H1 (cell line): ENCODE results near the gene SHANK1. TPM values are rescaled to one million over a fixed set of nuclear protein-coding genes. Genes with fewer than 3 reads are reported as not detected.

ENCODE experiments used
- CTCF ChIA-PET: fragments of 300-600 bp; sonication (Branson Sonifier 250); formaldehyde crosslinking; loops from one replicate; lab custom pipeline; 2021; ENCODE audit not compliant: partially characterized antibody; lab: Charles Lee
- POLR2A ChIA-PET: fragments of 300-600 bp; sonication (Branson Sonifier 250); formaldehyde crosslinking; loops from one replicate; lab custom pipeline; 2021; ENCODE audit warnings: inconsistent platforms; ENCODE audit not compliant: partially characterized antibody; lab: Charles Lee
- DNase-seq, 2 experiments: peaks; one replicate each; pipeline versions ENCODE4 v3.0.0 to v3.0.0-alpha.2; 2010 to 2022; ENCODE audit warnings: low spot score in 2 of 2, low read depth in 1 of 2, mixed read lengths in 1 of 2
- FAIRE-seq: peaks from 2 replicates; lab custom pipeline; 2011; peaks lifted over from hg19 to GRCh38; lab: Jason Lieb, UNC
- H2AFZ ChIP-seq: 2 replicates; pipeline ENCODE4 v1.8.1; 2012; ENCODE audit warnings: low read length, inconsistent platforms
- H2AK5ac ChIP-seq: 2 replicates; pipeline ENCODE4 v1.6.1; 2013; ENCODE audit warnings: low read depth, low read length
- H2BK120ac ChIP-seq: replicated peaks from 2 replicates; pipeline ENCODE3; 2013; ENCODE audit warnings: low read depth, low read length, inconsistent platforms
- H2BK12ac ChIP-seq: 2 replicates; pipeline ENCODE4 v1.6.1; 2013; ENCODE audit warnings: low read depth, low read length
- H2BK15ac ChIP-seq: 2 replicates; pipeline ENCODE4 v1.6.1; 2013; ENCODE audit warnings: low read length
- H2BK20ac ChIP-seq: 2 replicates; pipeline ENCODE4 v1.6.1; 2013; ENCODE audit warnings: low read length
- H2BK5ac ChIP-seq: 2 replicates; pipeline ENCODE4 v1.6.1; 2013; ENCODE audit warnings: low read depth, low read length
- H3K14ac ChIP-seq: 2 replicates; pipeline ENCODE4 v1.6.1; 2013; ENCODE audit warnings: inconsistent platforms; ENCODE audit not compliant: insufficient read length
- H3K18ac ChIP-seq: 2 replicates; pipeline ENCODE4 v1.6.1; 2013; ENCODE audit warnings: low read length; ENCODE audit errors: extremely low read depth
- H3K23ac ChIP-seq: 2 replicates; pipeline ENCODE4 v1.6.1; 2013; ENCODE audit warnings: inconsistent platforms; ENCODE audit not compliant: insufficient read length
- H3K23me2 ChIP-seq: 2 replicates; pipeline ENCODE4 v1.6.1; 2013; ENCODE audit warnings: low read depth, low read length
- H3K27ac ChIP-seq: 2 replicates; pipeline ENCODE4 v1.6.1; 2011; ENCODE audit warnings: low read depth, low read length, inconsistent platforms
- H3K27me3 ChIP-seq, 4 experiments: replicated peaks in 1 of 4; 1 replicate in 1 of 4; 2 replicates in 3 of 4; pipeline versions ENCODE4 v1.6.1 to v1.8.1; 2011 to 2013; ENCODE audit warnings: low read length in 3 of 4, mild to moderate bottlenecking in 3 of 4, inconsistent platforms in 2 of 4, mixed read lengths in 2 of 4, moderate library complexity in 1 of 4; ENCODE audit not compliant: control insufficient read depth in 3 of 4, insufficient read depth in 3 of 4; ENCODE audit errors: extremely low read depth in 1 of 4
- H3K36me3 ChIP-seq, 4 experiments: 2 replicates each; pipeline versions ENCODE4 v1.6.1 to v1.8.1; 2011 to 2013; ENCODE audit warnings: mild to moderate bottlenecking in 4 of 4, low read length in 3 of 4, moderate library complexity in 2 of 4, control low read depth in 1 of 4, inconsistent platforms in 1 of 4; ENCODE audit not compliant: insufficient read depth in 4 of 4, control insufficient read depth in 2 of 4
- H3K4ac ChIP-seq: replicated peaks from 2 replicates; pipeline ENCODE3; 2013; ENCODE audit warnings: low read length, low read depth, mixed read lengths, inconsistent platforms; ENCODE audit not compliant: insufficient read length
- H3K4me1 ChIP-seq, 4 experiments: replicated peaks in 1 of 4; 1 replicate in 1 of 4; 2 replicates in 3 of 4; pipeline versions ENCODE4 v1.6.1 to v1.8.1; 2011 to 2013; ENCODE audit warnings: low read length in 3 of 4, inconsistent platforms in 2 of 4, mixed read lengths in 1 of 4; ENCODE audit not compliant: insufficient read depth in 4 of 4, control insufficient read depth in 3 of 4
- H3K4me2 ChIP-seq, 2 experiments: 2 replicates each; pipeline versions ENCODE4 v1.6.1 to v1.8.1; 2011 to 2013; ENCODE audit warnings: low read depth in 2 of 2, low read length in 2 of 2, control low read depth in 1 of 2, inconsistent platforms in 1 of 2, mild to moderate bottlenecking in 1 of 2; ENCODE audit not compliant: insufficient read depth in 1 of 2
- H3K4me3 ChIP-seq, 4 experiments: fragments of 200-600, 300-600 bp in 1 of 4; sonication (generic), shearing (Covaris generic), sonication (Bioruptor Twin) in 1 of 4; 2 replicates each; pipeline versions ENCODE4 v1.5.1 to v1.8.1; 2011 to 2016; ENCODE audit warnings: low read length in 4 of 4, low read depth in 3 of 4, control low read depth in 2 of 4, inconsistent platforms in 2 of 4, mild to moderate bottlenecking in 2 of 4, mixed read lengths in 1 of 4, moderate library complexity in 1 of 4; ENCODE audit not compliant: insufficient read depth in 2 of 4; ENCODE audit errors: extremely low read depth in 1 of 4
- H3K56ac ChIP-seq: replicated peaks from 2 replicates; pipeline ENCODE3; 2013; ENCODE audit warnings: low read depth, mild to moderate bottlenecking, mixed read lengths, low read length, inconsistent platforms; ENCODE audit not compliant: insufficient read length
- H3K79me1 ChIP-seq: 2 replicates; pipeline ENCODE4 v1.6.1; 2013; ENCODE audit warnings: low read depth, low read length, control low read depth
- H3K79me2 ChIP-seq, 2 experiments: 2 replicates each; pipeline versions ENCODE4 v1.6.1 to v1.8.1; 2012 to 2013; ENCODE audit warnings: low read length in 2 of 2, mild to moderate bottlenecking in 2 of 2, inconsistent platforms in 1 of 2; ENCODE audit not compliant: insufficient read depth in 2 of 2, control insufficient read depth in 1 of 2
- H3K9ac ChIP-seq, 4 experiments: replicated peaks in 1 of 4; 1 replicate in 1 of 4; 2 replicates in 3 of 4; pipeline versions ENCODE4 v1.6.1 to v1.8.1; 2011 to 2013; ENCODE audit warnings: low read depth in 3 of 4, low read length in 3 of 4, control low read depth in 2 of 4, mild to moderate bottlenecking in 2 of 4, moderate library complexity in 2 of 4, inconsistent platforms in 1 of 4; ENCODE audit errors: extremely low read depth in 1 of 4
- H3K9me3 ChIP-seq, 2 experiments: 2 replicates each; pipeline versions ENCODE4 v1.6.1 to v1.8.1; 2012 to 2013; ENCODE audit warnings: mild to moderate bottlenecking in 2 of 2, moderate library complexity in 2 of 2, control low read depth in 1 of 2, inconsistent platforms in 1 of 2, low read depth in 1 of 2, low read length in 1 of 2, mixed read lengths in 1 of 2; ENCODE audit not compliant: insufficient read depth in 2 of 2
- H4K20me1 ChIP-seq, 2 experiments: replicated peaks in 1 of 2; 2 replicates each; pipeline versions ENCODE3 to v1.8.1; 2011 to 2013; ENCODE audit warnings: inconsistent platforms in 2 of 2, low read length in 2 of 2, mild to moderate bottlenecking in 1 of 2; ENCODE audit not compliant: insufficient read depth in 2 of 2, control insufficient read depth in 1 of 2
- H4K5ac ChIP-seq: 2 replicates; pipeline ENCODE4 v1.6.1; 2013; ENCODE audit warnings: low read length, low read depth, mixed read lengths, inconsistent platforms; ENCODE audit not compliant: insufficient read length
- H4K8ac ChIP-seq: 2 replicates; pipeline ENCODE4 v1.8.0; 2013; ENCODE audit warnings: mild to moderate bottlenecking, moderate library complexity, low read length, inconsistent platforms; ENCODE audit not compliant: insufficient read depth; ENCODE audit errors: extremely low read depth
- H4K91ac ChIP-seq: replicated peaks from 2 replicates; pipeline ENCODE3; 2013; ENCODE audit warnings: low read length, mixed read lengths, inconsistent platforms; ENCODE audit not compliant: insufficient read length
- WGBS, 2 experiments: shearing (Covaris generic) in 1 of 2; methylation state at CpG; one replicate each; pipeline versions ENCODE4 v1.1.6 to v1.1.7; 2013 to 2015; ENCODE audit warnings: low lambda C conversion rate in 2 of 2, mixed read lengths in 2 of 2, inconsistent platforms in 1 of 2, low coverage in 1 of 2, missing lambda C conversion rate in 1 of 2; ENCODE audit not compliant: insufficient replicate concordance in 2 of 2, insufficient coverage in 1 of 2, insufficient read length in 1 of 2; ENCODE audit errors: extremely low coverage in 1 of 2, missing lambda C conversion rate in 1 of 2; 5-methylcytosine and 5-hydroxymethylcytosine counted together
- polyA plus RNA-seq, 7 experiments: library from polyadenylated mRNA; depleted of rRNA in 3 of 7; stranded (reverse) in 5 of 7; unstranded in 2 of 7; fragments of >200 nt in 5 of 7; fragments of 200-250 nt in 2 of 7; gene quantifications; 1 replicate in 5 of 7; 2 replicates in 1 of 7; 4 replicates in 1 of 7; pipeline versions ENCODE4 v1.2.1 to v1.2.3, GENCODE V29; 2011 to 2013; ENCODE audit warnings: missing spikeins in 2 of 7, mixed read lengths in 2 of 7
- total RNA-seq: library from RNA; stranded (reverse); fragmentation: NEBNext Ultra II Directional; extraction: Animal tissue kit (Norgen Biotek cat#: 25700); gene quantifications from 2 replicates; pipeline ENCODE4 v1.2.1, GENCODE V29; 2021

The SHANK1 gene
- total and polyA plus RNA-seq, 2 of the 8 experiments (the other 6 are each of a cell fraction or from before 2014, with no cell fraction given): 1.1 to 3.7 TPM

DNA sequence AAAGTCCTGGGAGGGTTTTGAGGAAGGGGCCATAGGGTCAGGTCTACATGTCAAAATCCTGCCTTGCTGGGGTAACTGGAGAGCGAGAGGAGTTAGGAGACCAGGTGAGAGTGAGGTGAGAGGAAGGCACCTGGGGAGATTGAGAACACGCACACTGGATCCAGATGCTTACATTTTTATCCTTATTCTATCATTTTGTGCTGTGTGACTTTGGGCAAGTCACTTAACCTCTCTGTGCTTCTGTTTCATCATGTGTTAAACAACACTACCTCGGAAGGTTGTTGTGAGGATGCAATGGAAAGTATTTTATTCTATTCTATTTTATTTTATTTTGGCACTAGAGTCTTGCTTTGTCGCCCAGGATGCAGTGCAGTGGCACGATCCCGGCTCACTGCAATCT lies 66.9 kb downstream of the SHANK1 start:
- Histone ChIP-seq H3K4ac (no peak overlapping the region), H3K79me1 (no peaks in the 10 kb centered on the region), H3K56ac (no peak overlapping the region), H3K18ac (no peak overlapping the region), H2BK20ac (no peak overlapping the region), H4K91ac (no peak overlapping the region), H2AK5ac (no peak overlapping the region), H3K79me2 (no peaks in the 10 kb centered on the region), H3K27me3 (peaks cover 0 to 2% (median 0%) of the 10 kb centered on the region in 4 experiments; a peak in 2 of 7 replicates), H3K36me3 (no peaks in the 10 kb centered on the region), H4K20me1 (no peaks in the 10 kb centered on the region), H2BK5ac (no peak overlapping the region), H2BK15ac (0 out of 2 replicates have a peak overlapping the region, but pooled peaks have one; percentile 23), H3K27ac (no peak overlapping the region), H2AFZ (no peak overlapping the region), H3K9me3 (no peaks in the 10 kb centered on the region), H3K9ac (no peak overlapping the region), H3K4me3 (no peak overlapping the region), H2BK120ac (no peak overlapping the region), H3K4me2 (no peak overlapping the region; a peak in 1 of 4 replicates), H3K23ac (no peak overlapping the region), H3K23me2 (peaks cover 6% of the 10 kb centered on the region; the same call in 1 of the 2 replicates), H4K5ac (no peak overlapping the region), H4K8ac (no peak overlapping the region), H3K14ac (no peak overlapping the region), H2BK12ac (0 out of 2 replicates have a peak overlapping the region, but pooled peaks have one; percentile 64), H3K4me1 (peaks cover 3 to 10% (median 5%) of the 10 kb centered on the region in 4 experiments)
- WGBS, 2 experiments: 92% methylated on average over 6 of the region's 6 CpGs; no CpG with 5 or more reads in 1 of the 2 experiments
- DNase-seq: no peak
- CTCF ChIA-PET: no interaction called here
- POLR2A ChIA-PET: no interaction called here
- no peak for FAIRE-seq
